RWPE2 (cell line): ENCODE measurements around the gene DCAF12L2.

Experiments
- ATAC-seq: fragments of 200-7000 bp; cut with Tn5 transposase; 3 replicates; pipeline ENCODE4 v1.9.1; 2021; ENCODE audit warnings: low read depth
- DNase-seq: peaks from one replicate; pipeline ENCODE4 v3.0.0-alpha.2; 2020; ENCODE audit warnings: low spot score
- H3K27ac ChIP-seq: fragments of 450-650 bp; 2 replicates; pipeline ENCODE4 v1.5.1; 2017; ENCODE audit warnings: mild to moderate bottlenecking; ENCODE audit not compliant: poor library complexity, severe bottlenecking
- H3K27me3 ChIP-seq: fragments of 250-450 bp; sonication (Bioruptor Pico); 2 replicates; pipeline ENCODE4 v1.5.1; 2021; ENCODE audit warnings: mild to moderate bottlenecking, moderate library complexity; ENCODE audit not compliant: insufficient read depth, poor library complexity, severe bottlenecking
- H3K36me3 ChIP-seq: fragments of 250-450 bp; sonication (Bioruptor Pico); 2 replicates; pipeline ENCODE4 v1.5.1; 2020; ENCODE audit warnings: low read depth, mild to moderate bottlenecking, moderate library complexity
- H3K4me1 ChIP-seq: fragments of 250-450 bp; sonication (Bioruptor Pico); 2 replicates; pipeline ENCODE4 v1.5.1; 2021; ENCODE audit warnings: mild to moderate bottlenecking, moderate library complexity; ENCODE audit not compliant: insufficient read depth, poor library complexity, severe bottlenecking
- H3K4me3 ChIP-seq: fragments of 250-450 bp; sonication (Bioruptor Pico); 2 replicates; pipeline ENCODE4 v1.5.1; 2021; ENCODE audit warnings: mild to moderate bottlenecking, moderate library complexity; ENCODE audit not compliant: severe bottlenecking
- H3K9me3 ChIP-seq: fragments of 250-450 bp; sonication (Bioruptor Pico); 2 replicates; pipeline ENCODE4 v1.5.1; 2021; ENCODE audit warnings: mild to moderate bottlenecking, moderate library complexity; ENCODE audit not compliant: severe bottlenecking
- CTCF ChIP-seq: fragments of 450-650 bp; IDR thresholded peaks from one replicate; pipeline ENCODE4 v1.5.1; 2017; ENCODE audit warnings: mild to moderate bottlenecking, moderate library complexity; ENCODE audit not compliant: poor library complexity, severe bottlenecking

DCAF12L2 gene

GRCh38 chrX:126165401-126165720 is 728 bp downstream of the DCAF12L2 start:
- H3K4me3 ChIP-seq, result no peak overlapping the region
- DNase-seq (no peak), ATAC-seq (no peak)
- TF ChIP-seq CTCF, result no peak
- H3K4me1 ChIP-seq, result no peaks in the 10 kb centered on the region
- H3K27ac ChIP-seq, result no peak overlapping the region
- no peaks in the 10 kb centered on the region for H3K9me3 ChIP-seq
- H3K27me3 ChIP-seq, result no peaks in the 10 kb centered on the region
- no peaks in the 10 kb centered on the region for H3K36me3 ChIP-seq

- no peaks in the 10 kb centered on the region for H3K4me1 ChIP-seq
- no peaks in the 10 kb centered on the region for H3K27me3 ChIP-seq
- H3K36me3 ChIP-seq, result no peaks in the 10 kb centered on the region
- TF ChIP-seq CTCF, result no peak
- H3K27ac ChIP-seq, result no peak overlapping the region
- no peaks in the 10 kb centered on the region for H3K9me3 ChIP-seq
- DNase-seq, result peak; percentile 22
- H3K4me3 ChIP-seq, result no peak overlapping the region
- ATAC-seq, result no peak
Observed at GRCh38 chrX:126164689-126165400, 1.2 kb downstream of the DCAF12L2 start.

GRCh38 chrX:126164226-126164625 is 1.9 kb downstream of the DCAF12L2 start:
- DNase-seq (no peak), ATAC-seq (no peak)
- no peak overlapping the region for H3K4me3 ChIP-seq
- no peaks in the 10 kb centered on the region for H3K9me3 ChIP-seq
- TF ChIP-seq CTCF, result no peak
- no peaks in the 10 kb centered on the region for H3K36me3 ChIP-seq
- no peak overlapping the region for H3K27ac ChIP-seq
- no peaks in the 10 kb centered on the region for H3K4me1 ChIP-seq
- H3K27me3 ChIP-seq, result no peaks in the 10 kb centered on the region

- ATAC-seq (no peak), DNase-seq (no peak)
- no peaks in the 10 kb centered on the region for H3K27me3 ChIP-seq
- TF ChIP-seq CTCF, result no peak
- H3K36me3 ChIP-seq, result no peaks in the 10 kb centered on the region
- H3K4me3 ChIP-seq, result no peak overlapping the region
- no peak overlapping the region for H3K27ac ChIP-seq
- no peaks in the 10 kb centered on the region for H3K4me1 ChIP-seq
- no peaks in the 10 kb centered on the region for H3K9me3 ChIP-seq
Observed at GRCh38 chrX:126141014-126141413, 25.1 kb downstream of the DCAF12L2 start.

GRCh38 chrX:126137899-126138298 is 28.2 kb downstream of the DCAF12L2 start:
- DNase-seq, result no peak
- H3K27ac ChIP-seq, result no peak overlapping the region
- no peaks in the 10 kb centered on the region for H3K36me3 ChIP-seq
- no peaks in the 10 kb centered on the region for H3K27me3 ChIP-seq
- H3K4me3 ChIP-seq, result no peak overlapping the region
- no peaks in the 10 kb centered on the region for H3K9me3 ChIP-seq
- TF ChIP-seq CTCF, result peak; percentile 12
- H3K4me1 ChIP-seq, result no peaks in the 10 kb centered on the region
- no peak for ATAC-seq
